Chondrocyte (in vitro differentiated cells): ENCODE data around the gene FTO. TPM values are rescaled to one million over a fixed set of nuclear protein-coding genes. Genes with fewer than 3 reads are reported as not detected.
"Not testable (repeated sequence)": the region's sequence is repeated elsewhere in the genome, so short reads cannot be mapped to it uniquely, and the experiment has no call there.

Source experiments
- DNase-seq: peaks from one replicate; pipeline ENCODE4 v3.0.0; 2021; ENCODE audit warnings: mixed read lengths, low spot score
- H3K27ac Mint-ChIP-seq: one replicate; pipeline ENCODE4 v1.8.0; 2021; ENCODE audit warnings: mild to moderate bottlenecking, moderate library complexity, mixed read lengths; ENCODE audit not compliant: unreplicated experiment
- H3K27me3 Mint-ChIP-seq: 2 replicates; pipeline ENCODE4 v1.8.0; 2021; ENCODE audit warnings: low read depth, mixed read lengths
- H3K36me3 Mint-ChIP-seq: 2 replicates; pipeline ENCODE4 v1.8.0; 2021; ENCODE audit warnings: low read depth, mixed read lengths
- H3K4me1 Mint-ChIP-seq: 2 replicates; pipeline ENCODE4 v1.8.0; 2021; ENCODE audit warnings: low read depth, mild to moderate bottlenecking, mixed read lengths
- H3K4me3 Mint-ChIP-seq: one replicate; pipeline ENCODE4 v1.8.0; 2021; ENCODE audit warnings: mild to moderate bottlenecking, moderate library complexity, mixed read lengths; ENCODE audit not compliant: unreplicated experiment
- H3K9me3 Mint-ChIP-seq: 2 replicates; pipeline ENCODE4 v1.8.0; 2021; ENCODE audit warnings: low read depth, mixed read lengths
- CTCF ChIP-seq: fragments of 200-600 bp; sonication (generic); IDR thresholded peaks from 2 replicates; pipeline ENCODE4 v1.5.0; 2021; ENCODE audit warnings: antibody characterized with exemption, mild to moderate bottlenecking, moderate library complexity
- total RNA-seq: library from RNA; stranded (reverse); gene quantifications from 3 replicates; pipeline ENCODE4 v1.2.1, GENCODE V29; 2021

The FTO gene
- total RNA-seq, 1 donor from 2014 or later, result 85.7 TPM

- H3K9me3 Mint-ChIP-seq, result peaks cover 10% of the 10 kb centered on the region
- peaks cover 15% of the 10 kb centered on the region for H3K36me3 Mint-ChIP-seq
- H3K27me3 Mint-ChIP-seq, result no peaks in the 10 kb centered on the region
- no peak overlapping the region for H3K27ac Mint-ChIP-seq
- no peaks in the 10 kb centered on the region for H3K4me1 Mint-ChIP-seq
- H3K4me3 Mint-ChIP-seq, result no peak overlapping the region
- DNase-seq, result no peak
- TF ChIP-seq CTCF, result no peak
Measured at GRCh38 chr16:53680756-53681155, 23.2 kb upstream of the FTO start.

- no peak for DNase-seq
- Mint-ChIP-seq H3K27ac (no peak overlapping the region), H3K27me3 (no peaks in the 10 kb centered on the region), H3K36me3 (peaks cover 16% of the 10 kb centered on the region), H3K9me3 (peaks cover 10% of the 10 kb centered on the region), H3K4me3 (no peak overlapping the region), H3K4me1 (no peaks in the 10 kb centered on the region)
- TF ChIP-seq CTCF, result no peak
Measured at GRCh38 chr16:53681354-53681753, 22.6 kb upstream of the FTO start.

- not testable (repeated sequence) for H3K4me1 Mint-ChIP-seq, H3K4me3 Mint-ChIP-seq, H3K27ac Mint-ChIP-seq, DNase-seq, H3K27me3 Mint-ChIP-seq
- H3K36me3 Mint-ChIP-seq, result peaks cover 18% of the 10 kb centered on the region
- peaks cover 10% of the 10 kb centered on the region for H3K9me3 Mint-ChIP-seq
Measured at GRCh38 chr16:53685334-53685733, 18.6 kb upstream of the FTO start.

- Mint-ChIP-seq H3K4me3 (no peak overlapping the region), H3K36me3 (peaks cover 19% of the 10 kb centered on the region), H3K9me3 (peaks cover 10% of the 10 kb centered on the region), H3K27ac (no peak overlapping the region), H3K27me3 (no peaks in the 10 kb centered on the region), H3K4me1 (no peaks in the 10 kb centered on the region)
- no peak for TF ChIP-seq CTCF
- DNase-seq, result no peak
Measured at GRCh38 chr16:53686710-53687109, 17.2 kb upstream of the FTO start.

GRCh38 chr16:53689636-53690035, 14.3 kb upstream of the FTO start:
- H3K27ac Mint-ChIP-seq, result no peak overlapping the region
- H3K4me3 Mint-ChIP-seq, result no peak overlapping the region
- no peak for DNase-seq
- no peaks in the 10 kb centered on the region for H3K27me3 Mint-ChIP-seq
- no peak for TF ChIP-seq CTCF
- H3K4me1 Mint-ChIP-seq, result no peaks in the 10 kb centered on the region
- peaks cover 10% of the 10 kb centered on the region for H3K9me3 Mint-ChIP-seq
- H3K36me3 Mint-ChIP-seq, result peaks cover 22% of the 10 kb centered on the region

GRCh38 chr16:53690771-53691170, 13.2 kb upstream of the FTO start:
- H3K36me3 Mint-ChIP-seq, result peaks cover 16% of the 10 kb centered on the region
- no peaks in the 10 kb centered on the region for H3K4me1 Mint-ChIP-seq
- no peaks in the 10 kb centered on the region for H3K9me3 Mint-ChIP-seq
- no peak for DNase-seq
- H3K27ac Mint-ChIP-seq, result no peak overlapping the region
- H3K27me3 Mint-ChIP-seq, result no peaks in the 10 kb centered on the region
- TF ChIP-seq CTCF, result no peak
- H3K4me3 Mint-ChIP-seq, result no peak overlapping the region
